Parathyroid adenoma (tissue), 2 donors: ENCODE measurements around the gene VCL.
A peak's percentile ranks its signal among the peaks of the same experiment; 100 is the strongest.

Experiments used
- H2AFZ ChIP-seq: fragments of 300-600 bp; sonication (generic); one replicate; pipeline ENCODE4 v1.7.0; 2017; ENCODE audit warnings: antibody characterized with exemption, mild to moderate bottlenecking
- H3K27ac ChIP-seq: fragments of 300-600 bp; sonication (generic); one replicate; pipeline ENCODE4 v1.7.0; 2017
- H3K27me3 ChIP-seq: fragments of 300-600 bp; sonication (generic); one replicate; pipeline ENCODE4 v1.7.0; 2017; ENCODE audit warnings: low read length; ENCODE audit not compliant: control insufficient read depth, insufficient read depth
- H3K36me3 ChIP-seq: fragments of 300-600 bp; sonication (generic); one replicate; pipeline ENCODE4 v1.7.0; 2017; ENCODE audit warnings: low read length; ENCODE audit not compliant: control insufficient read depth, insufficient read depth
- H3K4me1 ChIP-seq: fragments of 300-600 bp; sonication (generic); one replicate; pipeline ENCODE4 v1.7.0; 2017; ENCODE audit warnings: control low read depth
- H3K4me2 ChIP-seq: fragments of 300-600 bp; sonication (generic); one replicate; pipeline ENCODE4 v1.7.0; 2017; ENCODE audit warnings: low read length
- H3K4me3 ChIP-seq: fragments of 300-600 bp; sonication (generic); one replicate; pipeline ENCODE4 v1.7.0; 2017; ENCODE audit warnings: low read depth, low read length
- H3K79me2 ChIP-seq: fragments of 300-600 bp; sonication (generic); one replicate; pipeline ENCODE4 v1.7.0; 2017; ENCODE audit warnings: control low read depth
- H3K9ac ChIP-seq: fragments of 300-600 bp; sonication (generic); one replicate; pipeline ENCODE4 v1.7.0; 2017; ENCODE audit warnings: mild to moderate bottlenecking
- H3K9me3 ChIP-seq: fragments of 300-600 bp; sonication (generic); one replicate; pipeline ENCODE4 v1.7.0; 2017; ENCODE audit warnings: low read length; ENCODE audit not compliant: control insufficient read depth
- CTCF ChIP-seq: fragments of 300-600 bp; sonication (generic); IDR thresholded peaks from one replicate; pipeline ENCODE4 v1.7.0; 2017; ENCODE audit warnings: antibody characterized with exemption, mild to moderate bottlenecking
- donor health status: primary hyperparathyroidism.

Gene VCL

GRCh38 chr10:74034301-74034700 is 36.4 kb downstream of the VCL start:
- Histone ChIP-seq H3K4me1 (no peaks in the 10 kb centered on the region), H3K9ac (no peak overlapping the region), H3K27me3 (no peaks in the 10 kb centered on the region), H3K9me3 (no peaks in the 10 kb centered on the region), H3K79me2 (no peaks in the 10 kb centered on the region), H3K4me2 (no peak overlapping the region), H2AFZ (no peak overlapping the region), H3K4me3 (no peak overlapping the region), H3K27ac (no peak overlapping the region), H3K36me3 (no peaks in the 10 kb centered on the region)
- no peak for TF ChIP-seq CTCF

- Histone ChIP-seq H2AFZ (no peak overlapping the region), H3K27me3 (no peaks in the 10 kb centered on the region), H3K36me3 (no peaks in the 10 kb centered on the region), H3K9me3 (no peaks in the 10 kb centered on the region), H3K79me2 (no peaks in the 10 kb centered on the region), H3K4me1 (no peaks in the 10 kb centered on the region), H3K9ac (no peak overlapping the region), H3K4me2 (no peak overlapping the region), H3K27ac (no peak overlapping the region), H3K4me3 (no peak overlapping the region)
- peak; percentile 35 for TF ChIP-seq CTCF
Observed at GRCh38 chr10:74035303-74035702, 37.4 kb downstream of the VCL start.

- H3K9me3 ChIP-seq = no peaks in the 10 kb centered on the region
- H3K4me3 ChIP-seq = no peak overlapping the region
- no peaks in the 10 kb centered on the region for H3K4me1 ChIP-seq
- H2AFZ ChIP-seq = no peak overlapping the region
- TF ChIP-seq CTCF = no peak
- no peaks in the 10 kb centered on the region for H3K36me3 ChIP-seq
- no peak overlapping the region for H3K9ac ChIP-seq
- H3K27me3 ChIP-seq = no peaks in the 10 kb centered on the region
- H3K79me2 ChIP-seq = no peaks in the 10 kb centered on the region
- no peak overlapping the region for H3K4me2 ChIP-seq
- no peak overlapping the region for H3K27ac ChIP-seq
Observed at GRCh38 chr10:74036474-74036873, 38.6 kb downstream of the VCL start.

GRCh38 chr10:74039561-74040145 is 41.7 kb downstream of the VCL start:
- H3K4me3 ChIP-seq = no peak overlapping the region
- H3K4me2 ChIP-seq = no peak overlapping the region

More at GRCh38 chr10:74039561-74040145, 41.7 kb downstream of the VCL start:
- H3K79me2 ChIP-seq = peaks cover 2% of the 10 kb centered on the region
- no peaks in the 10 kb centered on the region for H3K9me3 ChIP-seq
- H3K27ac ChIP-seq = no peak overlapping the region
- no peaks in the 10 kb centered on the region for H3K27me3 ChIP-seq
- no peaks in the 10 kb centered on the region for H3K36me3 ChIP-seq
- no peaks in the 10 kb centered on the region for H3K4me1 ChIP-seq
- H3K9ac ChIP-seq = no peak overlapping the region
- H2AFZ ChIP-seq = no peak overlapping the region
- no peak for TF ChIP-seq CTCF
